ENCODE measurements around the gene KLHL33.

Gene KLHL33

GRCh38 chr14:20412876-20413743 lies 22.9 kb downstream of the KLHL33 start, which contains the start of gene TEP1:
TSS of gene TEP1 (minus strand) at chr14:20413501. CDS start at chr14:20408439, 5,062 bp downstream.
- DNase-seq: peak; percentile 55

DNA sequence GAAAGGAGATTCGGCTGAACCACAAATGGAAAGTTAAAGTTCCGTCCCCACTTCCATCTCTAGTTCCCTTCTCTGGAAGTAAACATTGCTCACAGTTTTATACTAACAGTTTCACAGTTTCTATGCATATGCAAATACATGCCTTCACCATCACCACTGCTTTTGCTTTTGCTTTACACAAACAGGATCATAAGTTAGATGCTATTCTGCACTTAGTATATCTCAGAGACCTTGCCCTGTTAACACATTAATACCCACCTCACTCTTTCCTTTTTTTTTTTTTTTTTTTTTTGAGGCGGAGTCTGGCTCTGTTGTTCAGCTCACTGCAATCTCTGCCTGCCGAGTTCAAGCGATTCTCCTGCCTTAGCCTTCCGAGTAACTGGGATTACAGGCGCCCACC lies 23.6 kb downstream of the KLHL33 start:
- DNase-seq: no peak

- DNase-seq: no peak
Measured at GRCh38 chr14:20409226-20409625, 26.7 kb downstream of the KLHL33 start.

- no peak for DNase-seq
Measured at GRCh38 chr14:20403521-20403920, 32.4 kb downstream of the KLHL33 start.

GRCh38 chr14:20400965-20401593 lies 34.9 kb downstream of the KLHL33 start:
- DNase-seq: no peak

DNA sequence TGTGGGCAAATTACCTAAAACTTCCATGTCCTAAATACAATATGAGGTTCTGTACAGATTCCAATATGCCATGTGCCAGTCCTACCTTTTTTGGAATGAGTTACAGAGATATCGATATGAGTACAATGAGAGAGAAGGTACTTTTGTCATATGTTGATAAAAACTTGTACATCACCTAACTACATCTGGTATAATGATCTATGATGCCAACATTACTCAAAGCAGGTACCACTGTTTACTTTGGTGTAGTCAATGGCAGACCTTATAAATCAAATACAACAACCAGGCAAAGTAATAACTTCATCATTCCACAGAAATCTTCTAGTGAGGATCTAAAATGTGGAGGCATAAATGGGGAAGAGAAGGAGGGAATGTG lies 35.4 kb downstream of the KLHL33 start:
- DNase-seq: no peak

GRCh38 chr14:20397511-20397910 lies 38.5 kb downstream of the KLHL33 start:
- no peak for DNase-seq

- no peak for DNase-seq
Measured at GRCh38 chr14:20391505-20391904, 44.5 kb downstream of the KLHL33 start.

- no peak for DNase-seq
Measured at GRCh38 chr14:20388159-20388558, 47.8 kb downstream of the KLHL33 start.

DNA sequence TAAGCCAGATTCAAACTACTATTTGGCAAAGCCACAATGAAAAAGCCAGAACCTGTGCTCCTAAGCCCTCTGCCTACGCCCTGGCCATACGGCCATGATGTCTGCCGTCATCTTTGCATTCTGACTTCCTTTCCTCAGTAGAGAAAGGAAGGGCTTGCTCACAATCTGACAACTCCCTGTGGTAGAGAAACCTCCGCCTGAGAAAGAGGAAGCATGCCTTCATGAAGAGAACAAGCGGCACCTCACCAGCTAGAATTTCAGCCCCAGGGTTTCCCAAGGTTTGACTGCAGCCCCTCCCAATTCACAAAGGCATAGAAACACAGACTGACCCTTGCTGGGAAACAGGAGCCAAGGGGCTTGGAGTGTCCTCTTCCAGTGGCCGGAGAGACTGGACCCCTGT lies 48.4 kb downstream of the KLHL33 start:
- no peak for DNase-seq

- DNase-seq: no peak
Measured at GRCh38 chr14:20386276-20386855, 49.6 kb downstream of the KLHL33 start.

DNA sequence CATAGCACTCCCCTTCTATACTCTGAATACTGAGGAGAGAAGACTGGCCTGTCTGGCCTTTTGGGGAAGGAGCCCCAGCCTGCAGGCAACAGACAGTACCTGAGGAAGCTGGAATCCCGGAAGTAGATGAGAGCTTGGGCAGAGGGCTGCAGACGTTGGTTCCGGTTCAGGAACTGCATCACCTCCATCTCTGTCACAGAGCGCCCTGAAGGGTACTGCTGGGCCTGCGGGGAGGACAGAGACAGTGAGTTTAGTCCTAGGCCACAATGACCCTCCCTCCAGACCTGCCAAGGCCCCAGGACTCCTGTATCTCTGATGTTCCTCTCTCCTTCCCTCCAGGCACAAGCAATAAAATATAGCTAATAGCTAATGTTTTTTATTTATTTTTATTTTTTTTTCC lies 51.1 kb downstream of the KLHL33 start:
- no peak for DNase-seq

- no peak for DNase-seq
Measured at GRCh38 chr14:20384321-20384720, 51.6 kb downstream of the KLHL33 start.

GRCh38 chr14:20383636-20384035 lies 52.3 kb downstream of the KLHL33 start:
- no peak for DNase-seq

DNA sequence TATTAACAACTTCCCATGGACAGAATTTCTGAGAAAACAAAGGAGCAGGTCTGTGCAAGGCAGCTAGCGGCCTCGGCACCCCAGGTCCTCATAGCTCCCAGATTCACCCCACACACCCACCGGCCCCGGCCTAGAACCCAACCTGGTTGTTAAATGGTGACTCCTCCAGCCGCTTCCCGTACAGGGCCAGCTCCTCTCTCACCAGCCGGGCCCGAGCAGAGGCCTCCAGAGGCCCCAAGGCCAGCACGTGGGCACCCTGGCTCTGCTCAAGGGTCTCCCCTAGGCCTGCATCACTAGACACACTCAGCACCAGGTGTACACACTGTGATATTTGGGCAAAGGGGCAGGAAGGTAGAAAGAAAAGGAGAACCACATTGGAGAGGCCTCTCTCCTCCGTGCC lies 52.9 kb downstream of the KLHL33 start:
- DNase-seq: no peak

- DNase-seq: no peak
Measured at GRCh38 chr14:20382526-20382925, 53.4 kb downstream of the KLHL33 start.

GRCh38 chr14:20381341-20381740 lies 54.6 kb downstream of the KLHL33 start:
- no peak for DNase-seq

DNA sequence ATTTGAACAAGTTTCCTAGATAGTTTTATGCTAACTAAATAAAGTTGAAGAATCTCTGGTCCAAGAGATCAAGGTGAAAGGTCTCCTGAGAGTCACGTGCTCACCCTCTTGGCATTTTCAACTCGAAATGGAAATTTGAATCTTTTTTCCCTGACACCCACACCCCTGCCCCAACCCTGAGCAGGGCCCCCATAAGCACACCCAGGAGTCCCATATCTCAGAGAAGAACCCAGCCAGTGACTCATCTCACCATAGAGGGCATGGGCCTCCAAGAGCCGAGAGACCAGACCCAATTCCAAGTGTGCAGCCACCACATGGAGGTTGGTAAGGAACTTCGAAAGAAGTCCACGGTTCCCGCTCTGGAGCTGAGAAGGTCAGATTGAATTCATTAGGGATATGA lies 55.3 kb downstream of the KLHL33 start:
- no peak for DNase-seq

DNA sequence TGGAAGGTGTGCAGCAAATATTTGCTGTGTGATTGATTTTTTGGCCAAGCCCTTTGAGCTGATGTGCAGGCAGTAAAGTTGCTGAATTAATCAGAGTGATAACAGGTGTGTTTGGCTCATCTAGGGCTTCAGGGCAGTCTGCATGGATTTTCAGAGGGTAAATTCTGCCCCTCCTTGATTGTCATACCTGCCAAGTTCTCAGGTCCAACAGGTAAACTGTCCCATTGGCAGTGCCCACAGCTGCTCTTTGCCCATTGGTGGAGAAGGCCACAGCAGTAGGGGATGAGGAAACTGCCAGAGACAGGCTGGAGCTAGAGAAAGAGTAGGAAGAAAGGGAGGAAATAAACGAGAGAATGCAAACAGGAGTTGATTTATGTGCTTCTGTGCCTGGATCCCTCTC lies 56.2 kb downstream of the KLHL33 start:
- no peak for DNase-seq

GRCh38 chr14:20377171-20377570 lies 58.8 kb downstream of the KLHL33 start:
- DNase-seq: no peak

DNA sequence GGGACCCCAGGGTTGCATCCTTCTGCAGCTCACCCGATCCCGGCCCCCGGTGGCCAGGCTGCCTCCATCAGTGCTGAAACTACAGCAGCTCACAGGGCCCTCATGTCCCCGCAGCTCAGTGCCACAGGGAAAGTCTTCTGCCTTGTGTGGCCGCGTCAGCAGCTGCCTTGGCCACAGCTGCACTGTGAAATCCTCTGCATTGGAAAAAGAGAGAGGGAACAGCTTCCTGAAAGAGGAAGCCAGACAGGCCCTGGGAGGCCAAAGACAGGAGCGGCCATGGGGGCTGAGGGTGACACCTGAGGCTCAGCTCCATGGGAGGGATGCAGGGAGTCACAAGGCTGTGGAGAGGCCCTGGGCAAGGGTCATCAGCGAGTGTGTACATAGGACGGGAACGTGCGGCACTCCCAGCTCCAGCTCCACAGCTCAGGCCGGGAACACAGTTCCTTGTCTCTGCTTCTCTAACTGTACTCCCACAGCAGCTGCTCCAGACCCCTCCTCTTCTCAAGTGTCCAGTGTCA lies 59.8 kb downstream of the KLHL33 start:
- no peak for DNase-seq

Data from activated CD4-positive, alpha-beta T cell treated with anti-CD3 and anti-CD28 coated beads for 1 hour (primary cell).